ENCODE results near the gene PFDN2. TPM values are rescaled to one million over a fixed set of nuclear protein-coding genes. Genes with fewer than 3 reads are reported as not detected.

The PFDN2 gene
- total RNA-seq, 8 experiments from 2014 or later, result 99.1 to 356 (median 197) TPM

DNA sequence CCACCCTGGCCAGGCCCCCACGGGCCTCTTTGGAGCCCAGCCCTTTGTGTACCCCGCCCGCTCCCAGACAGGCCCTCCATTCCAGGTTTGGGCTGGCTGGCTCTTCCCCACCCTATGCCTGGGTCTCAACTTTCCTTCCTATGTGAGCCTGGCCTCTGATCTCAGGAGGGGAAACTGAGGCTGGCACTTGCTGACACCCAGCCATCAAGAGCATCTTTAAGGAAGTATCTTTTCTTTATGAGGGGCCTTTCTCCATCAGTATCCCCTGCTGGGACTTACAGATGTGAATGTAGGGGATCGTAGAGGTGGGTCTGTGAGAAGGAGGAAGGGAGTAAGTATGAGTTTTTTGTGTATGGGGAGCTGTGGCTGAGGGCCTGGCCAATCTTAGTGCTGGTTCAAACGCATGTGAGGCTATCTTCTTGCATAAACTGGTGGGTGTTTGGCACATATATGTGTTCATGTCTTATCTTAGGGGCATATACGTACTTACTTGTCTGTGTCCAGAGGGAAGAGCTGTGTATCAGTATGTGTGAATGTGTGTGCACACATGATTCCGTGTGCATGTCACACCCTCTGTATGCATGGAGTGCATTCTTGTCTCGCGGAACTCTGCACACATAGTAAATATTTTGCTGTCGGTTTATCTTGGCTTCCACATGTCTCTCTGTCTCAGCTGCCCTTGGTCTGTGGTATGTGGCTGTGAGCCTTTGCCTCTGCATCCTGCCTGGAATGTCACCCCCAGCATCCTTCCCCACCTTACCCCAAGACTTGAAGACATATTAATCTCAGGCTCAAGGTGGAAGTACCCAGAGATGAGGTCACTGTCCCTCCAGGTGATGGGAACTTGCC lies 33.9 kb downstream of the PFDN2 start:
- Histone ChIP-seq H3K4me1 (replicated peaks in 1 of 2) (peaks cover 5 to 19% of the 10 kb centered on the region in 2 donors), H3K4me3 (no peak overlapping the region), H3K27ac (peak overlapping the region in 1 of 2 donors; percentile 75)
- no peak for ATAC-seq (replicated peaks in 6 of 8)
- in situ Hi-C loops (cut with MboI; ENCODE audit: low pct_unique_long_range_greater_than_20kb in 2 of 9, low sequenced_read_pairs in 9 of 9, unreplicated experiment in 9 of 9), result loop anchor here in 1 of 9 experiments (25.0 kb wide), 1 partner anchor 97 kb away; no protein-coding TSS in a partner anchor
- WGBS, 10 experiments, result 47 to 96% (median 94%) methylated on average over 2 to 8 of the region's 10 CpGs; no CpG with 5 or more reads in 3 of the 10 experiments

DNA sequence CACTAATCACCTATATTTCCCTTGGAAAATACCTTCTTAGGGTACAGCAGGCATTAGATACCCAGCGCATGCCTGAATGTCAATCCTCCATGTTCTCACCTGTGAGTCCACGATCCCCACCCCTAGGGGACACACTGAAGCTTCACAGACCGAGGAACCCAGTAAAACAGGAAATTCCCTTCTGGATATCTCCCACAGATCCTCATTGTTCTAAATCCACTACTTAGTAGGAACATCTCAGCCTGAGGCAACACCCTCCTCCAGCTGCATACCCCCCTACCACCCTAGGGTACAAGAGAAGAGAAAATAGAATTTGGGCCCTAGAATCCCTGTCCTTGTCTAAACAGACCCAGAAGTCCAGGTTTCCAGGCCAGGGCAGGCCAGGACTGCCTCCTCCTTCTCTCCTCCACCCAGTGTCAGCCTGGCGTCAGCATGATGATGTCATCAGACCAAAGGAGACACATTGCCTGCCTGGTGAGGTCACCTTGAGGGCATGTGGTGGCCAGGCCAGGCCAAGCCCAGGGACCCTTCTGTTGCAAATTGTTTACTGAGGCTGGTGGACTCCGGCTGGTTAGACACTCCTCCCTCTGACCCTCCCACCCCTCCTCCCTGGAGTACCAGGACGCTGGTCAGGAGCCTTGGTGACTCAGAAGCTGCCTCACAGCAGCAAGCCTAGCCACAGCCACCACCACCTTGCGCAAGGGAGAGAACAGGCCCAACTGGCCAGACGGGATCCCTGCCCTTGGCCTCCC lies 34.7 kb downstream of the PFDN2 start:
- Histone ChIP-seq H3K4me3 (no peak overlapping the region), H3K4me1 (replicated peaks in 1 of 2) (peaks cover 5 to 19% of the 10 kb centered on the region in 2 donors), H3K27ac (peak overlapping the region in 1 of 2 donors; percentile 75)
- peak; percentile 77 to 97 (median 96) for ATAC-seq (replicated peaks in 6 of 8)
- in situ Hi-C loops (cut with MboI; ENCODE audit: low pct_unique_long_range_greater_than_20kb in 2 of 9, low sequenced_read_pairs in 9 of 9, unreplicated experiment in 9 of 9), result loop anchor here in 1 of 9 experiments (25.0 kb wide), 1 partner anchor 96 kb away; no protein-coding TSS in a partner anchor
- 20 to 100% (median 73%) methylated on average over 1 to 6 of the region's 8 CpGs; no CpG with 5 or more reads in 5 of the 10 experiments for WGBS, 10 experiments

DNA sequence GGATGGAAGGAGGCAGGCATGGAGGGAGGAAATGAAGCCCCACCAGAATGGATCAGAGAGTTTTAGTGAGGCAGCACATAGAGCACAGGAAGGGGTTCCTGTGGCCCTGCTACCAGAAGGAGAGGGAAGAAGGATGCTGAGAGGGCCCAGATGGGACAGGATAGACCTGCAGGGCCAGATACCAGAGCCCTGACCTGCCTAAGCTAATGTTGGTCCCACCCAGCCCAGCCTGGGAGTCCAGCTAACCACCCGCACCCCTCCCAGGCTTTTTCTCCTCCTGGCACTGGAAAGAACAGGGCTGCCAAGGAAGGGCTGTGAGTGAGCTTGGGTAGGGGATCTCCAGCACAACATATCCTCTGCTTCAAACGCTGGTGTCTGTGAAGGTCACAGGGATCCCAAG lies 35.4 kb downstream of the PFDN2 start:
- Histone ChIP-seq H3K4me1 (replicated peaks in 1 of 2) (peaks cover 5 to 19% of the 10 kb centered on the region in 2 donors), H3K27ac (no peak overlapping the region), H3K4me3 (no peak overlapping the region)
- in situ Hi-C loops (cut with MboI; ENCODE audit: low pct_unique_long_range_greater_than_20kb in 2 of 9, low sequenced_read_pairs in 9 of 9, unreplicated experiment in 9 of 9), result loop anchor here in 1 of 9 experiments (25.0 kb wide), 1 partner anchor 95 kb away; no protein-coding TSS in a partner anchor
- no peak for ATAC-seq (replicated peaks in 6 of 8)
- 40 to 100% (median 89%) methylated on average over 1 to 2 of the region's 2 CpGs; no CpG with 5 or more reads in 5 of the 10 experiments for WGBS, 10 experiments

DNA sequence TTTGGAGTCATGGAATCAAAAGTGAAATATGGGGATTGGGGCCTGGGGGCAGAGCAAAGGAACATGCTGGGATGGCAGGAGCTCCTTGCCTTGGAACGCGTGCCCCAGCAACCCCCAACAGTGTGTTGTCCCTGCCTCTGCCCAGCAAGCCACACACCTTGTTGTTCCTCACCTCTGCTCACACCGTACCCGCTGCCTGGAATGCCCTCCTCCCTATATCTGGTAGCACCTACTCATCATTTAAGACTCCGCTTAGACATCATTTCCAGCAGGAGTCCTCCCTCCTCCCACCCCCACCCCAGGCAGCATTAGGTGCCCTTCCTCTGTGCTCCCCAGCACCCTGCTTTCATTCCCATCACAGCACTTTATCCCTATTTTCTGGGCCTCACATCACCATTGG lies 36.3 kb downstream of the PFDN2 start:
- 78 to 86% (median 80%) methylated on average over 1 to 5 of the region's 5 CpGs; no CpG with 5 or more reads in 7 of the 10 experiments for WGBS, 10 experiments
- ATAC-seq (replicated peaks in 6 of 8), result no peak
- in situ Hi-C loops (cut with MboI; ENCODE audit: low pct_unique_long_range_greater_than_20kb in 2 of 9, low sequenced_read_pairs in 9 of 9, unreplicated experiment in 9 of 9), result loop anchor here in 1 of 9 experiments (25.0 kb wide), 1 partner anchor 94 kb away; no protein-coding TSS in a partner anchor
- Histone ChIP-seq H3K27ac (no peak overlapping the region), H3K4me3 (no peak overlapping the region), H3K4me1 (replicated peaks in 1 of 2) (peaks cover 5 to 19% of the 10 kb centered on the region in 2 donors)

DNA sequence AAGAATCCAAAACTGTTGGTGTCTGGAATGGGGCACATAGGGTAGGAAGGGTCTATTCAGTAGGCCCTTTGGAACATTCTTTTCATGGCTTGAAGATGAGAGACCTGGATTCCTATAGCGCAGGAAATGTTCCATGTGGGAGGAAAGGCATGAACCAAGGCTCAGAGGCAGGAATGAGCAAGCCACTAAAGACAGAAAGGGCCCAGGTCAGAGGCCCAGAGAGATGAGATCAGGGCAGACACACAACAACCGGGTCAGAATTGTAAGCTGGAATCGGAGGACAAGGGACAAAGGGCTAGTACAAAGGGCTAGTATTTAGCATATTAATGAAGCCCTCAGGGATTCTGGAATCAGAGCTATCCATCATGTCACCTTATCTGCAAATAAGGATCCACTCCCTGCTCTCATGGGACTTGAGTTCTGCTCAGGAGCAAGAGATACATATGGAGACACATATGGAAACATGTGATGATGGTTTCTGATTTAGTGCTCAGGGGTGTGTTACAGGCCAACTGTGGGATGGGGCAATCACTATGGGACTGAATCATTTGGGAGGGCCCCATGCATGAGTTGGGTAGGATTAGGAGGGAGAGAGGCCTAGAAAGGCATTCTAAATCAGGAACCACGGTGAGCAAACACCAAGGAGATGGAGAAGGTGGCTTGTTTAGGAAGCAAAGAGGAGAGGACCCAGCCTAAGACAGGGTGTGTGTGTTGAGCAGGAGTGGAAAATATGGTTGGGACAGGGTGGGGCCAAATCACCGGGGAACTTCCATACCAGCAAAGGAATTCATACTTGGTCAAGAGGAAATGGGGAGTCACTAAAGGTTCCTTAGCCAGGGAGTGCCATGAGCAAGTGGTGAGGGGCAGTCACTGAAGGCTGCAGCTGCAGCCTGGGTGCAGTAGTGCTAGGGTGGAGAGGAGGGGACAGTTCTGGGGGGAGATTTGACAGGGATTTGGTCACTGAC lies 37.1 kb downstream of the PFDN2 start:
- ATAC-seq (replicated peaks in 6 of 8), result peak in 3 of 8 experiments; percentile 7 to 37 (median 22)
- in situ Hi-C loops (cut with MboI; ENCODE audit: low pct_unique_long_range_greater_than_20kb in 2 of 9, low sequenced_read_pairs in 9 of 9, unreplicated experiment in 9 of 9), result loop anchor here in 1 of 9 experiments (25.0 kb wide), 1 partner anchor 93 kb away; no protein-coding TSS in a partner anchor
- no peak overlapping the region for H3K27ac ChIP-seq
- H3K4me3 ChIP-seq, result no peak overlapping the region
- 20 to 53% (median 44%) methylated on average over 1 to 5 of the region's 5 CpGs; no CpG with 5 or more reads in 2 of the 10 experiments for WGBS, 10 experiments
- peaks cover 5 to 19% of the 10 kb centered on the region in 2 donors for H3K4me1 ChIP-seq (replicated peaks in 1 of 2)

DNA sequence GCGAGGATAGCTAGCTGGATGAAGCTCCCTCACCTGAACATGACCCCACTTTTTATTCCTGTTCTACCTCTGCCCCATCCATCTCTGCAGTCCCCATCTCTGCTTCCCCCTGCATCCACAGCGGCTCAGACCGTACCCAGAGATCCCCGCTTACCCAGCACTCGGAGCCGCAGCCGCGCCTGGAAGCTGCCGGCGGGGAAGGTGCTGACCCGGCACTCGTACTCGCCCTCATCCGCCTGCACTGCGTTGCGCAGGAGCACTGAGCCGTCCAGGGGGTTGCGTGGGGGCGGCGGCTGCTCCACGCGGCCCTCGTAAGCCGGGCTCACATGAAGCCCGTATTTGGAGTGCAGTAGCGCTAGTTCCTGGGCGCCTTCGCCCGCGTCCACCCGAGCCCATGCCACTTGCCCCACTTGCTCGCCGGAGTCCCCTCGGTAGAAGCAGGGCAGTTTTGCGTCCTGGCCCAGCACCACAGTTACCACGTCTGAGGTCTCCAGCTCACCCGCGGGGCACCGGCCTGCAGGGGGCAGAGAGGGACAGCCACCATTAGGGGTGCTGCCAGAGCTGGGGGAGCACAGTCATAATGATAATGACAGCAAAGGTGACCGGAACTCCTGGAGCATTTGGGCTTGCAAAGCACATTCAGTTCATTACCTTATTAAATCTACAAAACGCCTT lies 38.3 kb downstream of the PFDN2 start:
- Histone ChIP-seq H3K4me3 (no peak overlapping the region), H3K4me1 (replicated peaks in 1 of 2) (peaks cover 5 to 18% of the 10 kb centered on the region in 2 donors), H3K27ac (no peak overlapping the region)
- no peak for ATAC-seq (replicated peaks in 6 of 8)
- in situ Hi-C loops (cut with MboI; ENCODE audit: low pct_unique_long_range_greater_than_20kb in 2 of 9, low sequenced_read_pairs in 9 of 9, unreplicated experiment in 9 of 9), result loop anchor here in 1 of 9 experiments (25.0 kb wide), 1 partner anchor 92 kb away; no protein-coding TSS in a partner anchor
- WGBS, 10 experiments, result 83 to 98% (median 95%) methylated on average over 1 to 18 of the region's 41 CpGs; no CpG with 5 or more reads in 5 of the 10 experiments

DNA sequence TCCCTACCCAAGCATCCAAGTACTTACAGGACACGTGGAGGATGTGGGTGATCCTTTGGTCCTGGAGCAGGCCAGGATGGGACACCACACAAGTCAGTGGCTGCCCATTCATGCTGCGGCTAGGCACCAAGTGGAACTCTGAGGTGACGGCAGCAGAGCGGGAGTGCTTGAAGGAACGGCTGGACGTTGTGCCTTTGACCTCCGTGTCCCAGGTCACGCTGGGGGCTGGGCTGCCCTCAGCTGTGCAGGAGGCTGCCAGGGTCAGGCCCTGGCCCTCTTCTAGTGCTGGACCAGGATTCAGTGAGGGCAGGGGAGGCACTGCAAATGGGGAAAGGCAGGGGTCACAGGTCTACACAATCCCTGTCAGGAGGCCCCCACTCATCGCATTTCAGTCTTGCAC lies 40.4 kb downstream of the PFDN2 start:
- no peak overlapping the region for H3K27ac ChIP-seq
- H3K4me1 ChIP-seq (replicated peaks in 1 of 2), result peaks cover 0 to 4% of the 10 kb centered on the region in 2 donors
- no peak for ATAC-seq (replicated peaks in 6 of 8)
- in situ Hi-C loops (cut with MboI; ENCODE audit: low pct_unique_long_range_greater_than_20kb in 2 of 9, low sequenced_read_pairs in 9 of 9, unreplicated experiment in 9 of 9), result loop anchor here in 1 of 9 experiments (25.0 kb wide), 1 partner anchor 90 kb away; no protein-coding TSS in a partner anchor
- 65 to 100% (median 89%) methylated on average over 1 to 5 of the region's 9 CpGs; no CpG with 5 or more reads in 4 of the 10 experiments for WGBS, 10 experiments
- no peak overlapping the region for H3K4me3 ChIP-seq

DNA sequence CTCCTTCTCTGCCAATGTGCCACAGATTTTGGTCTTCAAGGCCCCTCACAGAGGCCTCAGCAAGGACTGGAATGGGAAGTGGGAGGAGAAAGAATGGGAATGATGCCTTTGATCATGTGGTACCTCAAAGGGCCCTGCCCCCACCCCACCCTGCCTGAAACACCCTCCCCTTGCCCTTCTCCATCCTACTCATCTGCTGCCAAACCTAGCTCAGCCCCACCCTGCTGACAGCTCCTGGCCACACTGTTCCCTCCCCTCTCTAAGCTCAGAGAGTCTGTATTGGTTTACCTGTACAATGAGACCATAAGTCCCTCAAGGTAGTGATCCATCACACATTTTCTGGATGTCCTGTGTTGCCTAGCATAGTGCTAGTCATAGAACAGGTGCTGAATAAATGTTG lies 41.4 kb downstream of the PFDN2 start:
- in situ Hi-C loops (cut with MboI; ENCODE audit: low pct_unique_long_range_greater_than_20kb in 2 of 9, low sequenced_read_pairs in 9 of 9, unreplicated experiment in 9 of 9), result loop anchor here in 1 of 9 experiments (25.0 kb wide), 1 partner anchor 89 kb away; no protein-coding TSS in a partner anchor
- Histone ChIP-seq H3K4me1 (replicated peaks in 1 of 2) (peaks cover 0 to 4% of the 10 kb centered on the region in 2 donors), H3K4me3 (no peak overlapping the region), H3K27ac (no peak overlapping the region)
- peak in 1 of 8 experiments; percentile 2 for ATAC-seq (replicated peaks in 6 of 8)

DNA sequence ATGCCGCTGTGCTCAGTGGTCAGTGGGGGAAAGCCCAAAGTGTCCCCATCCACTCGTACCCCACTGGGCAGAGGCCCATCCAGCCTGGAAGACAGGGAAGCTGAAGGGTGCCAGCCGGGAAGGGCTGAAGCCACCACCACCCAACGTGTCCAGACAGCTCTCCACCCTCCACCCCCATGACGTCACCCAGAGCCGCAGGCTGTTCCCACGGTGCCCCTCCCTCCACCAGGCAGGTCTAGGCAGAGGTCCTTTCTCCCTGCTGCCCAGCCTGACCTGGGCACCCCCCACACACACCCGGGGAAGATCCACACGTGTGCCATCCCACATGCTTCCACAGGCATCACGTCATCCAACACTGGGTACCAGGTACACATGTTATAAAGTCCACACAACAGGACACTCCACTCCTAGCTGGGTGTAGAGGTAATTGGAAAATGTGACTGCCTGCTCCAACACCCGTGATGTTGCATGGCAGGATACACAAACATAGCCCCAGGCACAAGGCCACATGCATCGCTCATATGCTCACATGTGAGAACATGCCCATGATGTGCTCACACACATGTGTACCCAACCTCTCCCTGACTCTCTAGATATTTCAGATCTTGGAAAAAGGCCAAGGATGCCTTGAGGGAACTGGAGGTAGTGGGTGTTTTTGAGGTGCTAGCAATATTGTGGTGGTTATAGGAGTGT lies 43.0 kb downstream of the PFDN2 start:
- in situ Hi-C loops (cut with MboI; ENCODE audit: low pct_unique_long_range_greater_than_20kb in 2 of 9, low sequenced_read_pairs in 9 of 9, unreplicated experiment in 9 of 9), result loop anchor here in 1 of 9 experiments (25.0 kb wide), 1 partner anchor 88 kb away; no protein-coding TSS in a partner anchor
- H3K4me1 ChIP-seq (replicated peaks in 1 of 2), result peaks cover 0 to 4% of the 10 kb centered on the region in 2 donors
- H3K27ac ChIP-seq, result no peak overlapping the region
- WGBS, 10 experiments, result 78 to 100% (median 88%) methylated on average over 1 to 8 of the region's 12 CpGs; no CpG with 5 or more reads in 5 of the 10 experiments
- ATAC-seq (replicated peaks in 6 of 8), result peak in 3 of 8 experiments; percentile 44 to 58 (median 52)
- no peak overlapping the region for H3K4me3 ChIP-seq

DNA sequence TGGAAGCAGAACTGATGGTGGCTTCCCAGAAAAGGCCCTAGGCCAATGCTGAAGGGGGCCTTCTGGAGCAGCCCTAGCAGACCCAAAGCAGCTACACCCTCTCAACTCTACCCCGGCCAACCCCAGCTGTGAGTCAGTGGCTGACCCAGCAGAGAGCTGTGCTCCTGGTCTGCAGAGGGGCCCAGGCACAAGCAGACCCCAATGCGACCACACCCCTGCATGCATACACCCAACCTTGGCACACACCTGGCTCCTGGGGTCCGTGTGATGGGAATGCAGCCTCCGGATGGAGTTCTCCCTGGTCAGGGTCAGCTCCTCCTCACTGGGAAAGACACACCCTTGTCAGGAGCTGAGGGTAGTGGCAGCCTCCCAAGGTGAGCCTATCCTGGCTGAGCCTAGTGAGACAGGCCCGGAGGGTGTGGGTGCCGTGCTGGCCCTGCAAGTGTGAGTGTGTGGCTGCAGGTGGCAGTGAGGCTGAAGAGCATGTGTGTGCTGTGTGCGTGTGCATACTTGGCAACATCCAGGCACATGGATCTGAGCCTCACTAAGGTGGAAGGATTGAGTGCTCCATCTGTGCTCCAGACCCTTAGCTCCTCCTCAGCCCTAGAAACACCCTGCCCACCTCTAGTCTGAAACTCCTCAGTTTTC lies 44.2 kb downstream of the PFDN2 start:
- Histone ChIP-seq H3K27ac (no peak overlapping the region), H3K4me3 (no peak overlapping the region), H3K4me1 (replicated peaks in 1 of 2) (peaks cover 0 to 4% of the 10 kb centered on the region in 2 donors)
- in situ Hi-C loops (cut with MboI; ENCODE audit: low pct_unique_long_range_greater_than_20kb in 2 of 9, low sequenced_read_pairs in 9 of 9, unreplicated experiment in 9 of 9), result no loop called here
- WGBS, 10 experiments, result 56 to 100% (median 89%) methylated on average over 2 to 5 of the region's 7 CpGs; no CpG with 5 or more reads in 7 of the 10 experiments
- ATAC-seq (replicated peaks in 6 of 8), result peak in 3 of 8 experiments; percentile 35 to 78 (median 55)

All from motor neuron (in vitro differentiated cells).